NCI-H2196 treated with DMSO at 0.1 percent for 48 hours (cell line): ENCODE results near the gene KIF26B.

Experiments used
- DNase-seq: peaks from one replicate; lab custom pipeline; 2025; ENCODE audit not compliant: unreplicated experiment; lab: John Stamatoyannopoulos, UW

The KIF26B gene

GRCh38 chr1:245234217-245235081, 79.7 kb downstream of the KIF26B start:
- DNase-seq, result no peak

GRCh38 chr1:245235156-245235555, 80.4 kb downstream of the KIF26B start:
- DNase-seq, result no peak

GRCh38 chr1:245240648-245241165, 85.9 kb downstream of the KIF26B start:
- no peak for DNase-seq

GRCh38 chr1:245241526-245242130, 86.8 kb downstream of the KIF26B start:
- DNase-seq, result no peak

- no peak for DNase-seq
Measured at GRCh38 chr1:245242989-245243388, 88.2 kb downstream of the KIF26B start.

- DNase-seq, result no peak
Measured at GRCh38 chr1:245245021-245245667, 90.4 kb downstream of the KIF26B start.

- DNase-seq, result no peak
Measured at GRCh38 chr1:245246433-245246832, 91.6 kb downstream of the KIF26B start.

GRCh38 chr1:245247356-245247755, 92.6 kb downstream of the KIF26B start:
- no peak for DNase-seq

GRCh38 chr1:245247801-245248200, 93.0 kb downstream of the KIF26B start:
- DNase-seq, result no peak

- DNase-seq, result no peak
Measured at GRCh38 chr1:245248231-245248731, 93.5 kb downstream of the KIF26B start.

- DNase-seq, result no peak
Measured at GRCh38 chr1:245255783-245256182, 101.0 kb downstream of the KIF26B start.

GRCh38 chr1:245256528-245256927, 101.7 kb downstream of the KIF26B start:
- no peak for DNase-seq

GRCh38 chr1:245258271-245258920, 103.6 kb downstream of the KIF26B start:
- no peak for DNase-seq

- no peak for DNase-seq
Measured at GRCh38 chr1:245260110-245260882, 105.5 kb downstream of the KIF26B start.

GRCh38 chr1:245260883-245261282, 106.1 kb downstream of the KIF26B start:
- DNase-seq, result no peak

GRCh38 chr1:245261786-245262185, 107.0 kb downstream of the KIF26B start:
- no peak for DNase-seq

- DNase-seq, result no peak
Measured at GRCh38 chr1:245263529-245264095, 108.8 kb downstream of the KIF26B start.

GRCh38 chr1:245264226-245264625, 109.4 kb downstream of the KIF26B start:
- DNase-seq, result no peak

GRCh38 chr1:245266105-245266504, 111.3 kb downstream of the KIF26B start:
- no peak for DNase-seq

- DNase-seq, result no peak
Measured at GRCh38 chr1:245270063-245270462, 115.3 kb downstream of the KIF26B start.
